GM21737 (cell line): ENCODE data around the gene ZNF513.
"Not testable (repeated sequence)": the region's sequence is repeated elsewhere in the genome, so short reads cannot be mapped to it uniquely, and the experiment has no call there.

Source experiments
- ATAC-seq: cut with Tn5 transposase; IDR thresholded peaks from one replicate; pipeline ENCODE4 v1.9.1; 2021; ENCODE audit warnings: mild to moderate bottlenecking, moderate library complexity; ENCODE audit not compliant: unreplicated experiment

Gene ZNF513

GRCh38 chr2:27356382-27357181, 24.0 kb downstream of the ZNF513 start, which contains the start of gene GTF3C2:
GTF3C2 (minus strand) TSS chr2:27356764; CDS start chr2:27343554, 13,210 bp downstream.
- peak; percentile 82 for ATAC-seq

GRCh38 chr2:27356056-27356381, 24.5 kb downstream of the ZNF513 start:
- ATAC-seq: peak; percentile 23

- no peak for ATAC-seq
These were observed 26.0 kb downstream of the ZNF513 start for GRCh38 chr2:27354597-27354927.

- no peak for ATAC-seq
These were observed 26.6 kb downstream of the ZNF513 start for GRCh38 chr2:27353762-27354596.

- not testable (repeated sequence) for ATAC-seq
These were observed 27.2 kb downstream of the ZNF513 start for GRCh38 chr2:27353386-27353761.

GRCh38 chr2:27351802-27352598, 28.5 kb downstream of the ZNF513 start:
- no peak for ATAC-seq

- ATAC-seq: no peak
These were observed 30.3 kb downstream of the ZNF513 start for GRCh38 chr2:27350106-27350693.

GRCh38 chr2:27347641-27348040, 32.9 kb downstream of the ZNF513 start:
- ATAC-seq: no peak

- no peak for ATAC-seq
These were observed 44.4 kb downstream of the ZNF513 start for GRCh38 chr2:27336173-27336572.

GRCh38 chr2:27335311-27335710, 45.2 kb downstream of the ZNF513 start:
- ATAC-seq: no peak
